K562 (cell line): Measurements from ENCODE around the gene PPIP5K2. TPM values are rescaled to one million over a fixed set of nuclear protein-coding genes. Genes with fewer than 3 reads are reported as not detected.

Experiments
- ATAC-seq: fragments of 200-7000 bp; cut with Tn5 transposase; 3 replicates; pipeline ENCODE4 v1.9.1; 2020; ENCODE audit warnings: moderate library complexity
- BruUV-seq: library from RNA; stranded (reverse); fragments of 400-500 nt; replicated peaks from 2 replicates; lab custom pipeline; 2021; lab: Mats Ljungman, UMichigan
- CTCF ChIA-PET: fragments of 300-600 bp; formaldehyde crosslinking; extraction: SDS; loops from one replicate; lab custom pipeline; 2021; ENCODE audit warnings: low intra/inter-chr PET ratio; lab: Yijun Ruan, JAX
- POLR2A ChIA-PET: fragments of 300-600, 350-650 bp; sonication (Branson Sonifier 250); formaldehyde crosslinking; extraction: SDS; loops from one replicate; lab custom pipeline; 2021; ENCODE audit warnings: antibody characterized with exemption, inconsistent platforms; lab: Yijun Ruan, JAX
- DNase-seq, 4 experiments: peaks; one replicate each; pipeline versions ENCODE4 v3.0.0 to v3.0.0-alpha.2; 2011 to 2018; ENCODE audit warnings: low spot score in 3 of 4, mixed read lengths in 3 of 4; ENCODE audit errors: extremely low read depth in 1 of 4
- FAIRE-seq: peaks from 2 replicates; lab custom pipeline; 2011; peaks lifted over from hg19 to GRCh38; lab: Jason Lieb, UNC
- H2AFZ ChIP-seq: 2 replicates; pipeline ENCODE4 v1.6.0; 2011; ENCODE audit warnings: low read depth, low read length, control low read depth, inconsistent platforms
- H3K27ac ChIP-seq: fragments of 200-600 bp; 3 replicates; pipeline ENCODE4 v1.8.0; 2011; ENCODE audit warnings: low read depth, mild to moderate bottlenecking, control low read depth, inconsistent platforms, low read length, moderate library complexity, mixed read lengths; ENCODE audit errors: extremely low read depth
- H3K27me3 ChIP-seq, 2 experiments: fragments of 300-600 bp in 1 of 2; 2 replicates in 1 of 2; 3 replicates in 1 of 2; pipeline versions ENCODE4 v1.6.0 to v1.8.0; 2011; ENCODE audit warnings: inconsistent platforms in 2 of 2, low read length in 2 of 2, mild to moderate bottlenecking in 1 of 2, mixed read lengths in 1 of 2, moderate library complexity in 1 of 2; ENCODE audit not compliant: control insufficient read depth in 2 of 2, insufficient read depth in 2 of 2
- H3K36me3 ChIP-seq: fragments of 300-600 bp; 3 replicates; pipeline ENCODE4 v1.8.0; 2011; ENCODE audit warnings: mild to moderate bottlenecking, low read length, inconsistent platforms; ENCODE audit not compliant: control insufficient read depth, insufficient read depth
- H3K4me1 ChIP-seq, 2 experiments: fragments of 200-600 bp in 1 of 2; replicated peaks in 1 of 2; 2 replicates in 1 of 2; 3 replicates in 1 of 2; pipeline versions ENCODE4 v1.5.1 to v1.8.0; 2011; ENCODE audit warnings: inconsistent platforms in 2 of 2, low read length in 2 of 2, mild to moderate bottlenecking in 1 of 2, mixed read lengths in 1 of 2, moderate library complexity in 1 of 2; ENCODE audit not compliant: control insufficient read depth in 2 of 2, insufficient read depth in 2 of 2
- H3K4me2 ChIP-seq: 2 replicates; pipeline ENCODE4 v1.6.1; 2011; ENCODE audit warnings: low read length, control low read depth, inconsistent platforms, mixed read lengths; ENCODE audit not compliant: insufficient read depth
- H3K4me3 ChIP-seq: fragments of 200-600 bp; sonication (generic), shearing (Covaris generic); 2 replicates; pipeline ENCODE4 v1.5.1; 2016; ENCODE audit warnings: control low read depth, inconsistent platforms
- H3K79me2 ChIP-seq: fragments of 200-600 bp; 3 replicates; pipeline ENCODE4 v1.8.0; 2011; ENCODE audit warnings: low read length, inconsistent platforms; ENCODE audit not compliant: control insufficient read depth, insufficient read depth
- H3K9ac ChIP-seq, 2 experiments: 2 replicates each; pipeline versions ENCODE4 v1.6.0 to v1.6.1; 2011; ENCODE audit warnings: low read depth in 2 of 2, low read length in 2 of 2, control low read depth in 1 of 2, inconsistent platforms in 1 of 2, mild to moderate bottlenecking in 1 of 2, mixed read lengths in 1 of 2; ENCODE audit not compliant: insufficient read depth in 1 of 2
- H3K9me1 ChIP-seq: one replicate; pipeline ENCODE4 v1.6.0; 2011; ENCODE audit warnings: inconsistent platforms, mild to moderate bottlenecking, low read length, moderate library complexity; ENCODE audit not compliant: control insufficient read depth, insufficient read depth
- H3K9me3 ChIP-seq: replicated peaks from 2 replicates; pipeline ENCODE4 v1.5.1; 2011; ENCODE audit warnings: low read depth, low read length, inconsistent platforms; ENCODE audit not compliant: control insufficient read depth, insufficient read depth
- H4K20me1 ChIP-seq: replicated peaks from 2 replicates; pipeline ENCODE4 v1.6.1; 2011; ENCODE audit warnings: low read length, inconsistent platforms, mixed read lengths; ENCODE audit not compliant: control insufficient read depth, insufficient read depth
- ADNP ChIP-seq: fragments of 200-800 bp; sonication (Bioruptor generic); IDR thresholded peaks from 2 replicates; pipeline ENCODE4 v1.6.1; 2016; ENCODE audit warnings: missing genetic modification characterization, missing compliant biosample characterization
- ARID3A ChIP-seq: IDR thresholded peaks from 2 replicates; pipeline ENCODE4 v1.6.1; 2012; ENCODE audit warnings: low read depth, low read length, improper control_type of control experiment, borderline replicate concordance
- BHLHE40 ChIP-seq: IDR thresholded peaks from 2 replicates; pipeline ENCODE4 v1.6.1; 2011; ENCODE audit warnings: low read length, improper control_type of control experiment
- CSDE1 ChIP-seq, 2 experiments: fragments of 450-650 bp; IDR thresholded peaks; 2 replicates each; pipeline ENCODE4 v1.6.1; 2016; ENCODE audit warnings: mild to moderate bottlenecking in 1 of 2
- HDAC2 ChIP-seq: fragments of 450-650 bp; IDR thresholded peaks from 2 replicates; pipeline ENCODE4 v1.6.1; 2016; ENCODE audit warnings: mild to moderate bottlenecking
- HES1 ChIP-seq: fragments of 450-650 bp; IDR thresholded peaks from 2 replicates; pipeline ENCODE4 v1.6.1; 2016; ENCODE audit warnings: low read depth, mild to moderate bottlenecking, moderate library complexity
- KDM1A ChIP-seq, 2 experiments: fragments of 450-650 bp; IDR thresholded peaks; 2 replicates each; pipeline ENCODE4 v1.6.1; 2016; ENCODE audit warnings: mild to moderate bottlenecking in 2 of 2
- PML ChIP-seq: IDR thresholded peaks from 2 replicates; pipeline ENCODE4 v1.6.1; 2012; ENCODE audit warnings: low read length, inconsistent platforms
- PPARD ChIP-seq: fragments of 250-450 bp; sonication (Bioruptor Pico); IDR thresholded peaks from 2 replicates; pipeline ENCODE4 v1.8.0; 2022; ENCODE audit warnings: inconsistent platforms, mild to moderate bottlenecking, moderate library complexity
- RNF219 ChIP-seq: fragments of 250-450 bp; sonication (Bioruptor Pico); IDR thresholded peaks from 2 replicates; pipeline ENCODE4 v1.5.0; 2022; ENCODE audit warnings: mild to moderate bottlenecking
- SAFB2 ChIP-seq: fragments of 200-400 bp; formaldehyde crosslinking; IDR thresholded peaks from 2 replicates; pipeline ENCODE4 v1.6.1; 2018; ENCODE audit warnings: borderline replicate concordance, low read length, low read depth, moderate library complexity; ENCODE audit not compliant: severe bottlenecking
- TARDBP ChIP-seq: fragments of 450-650 bp; IDR thresholded peaks from 2 replicates; pipeline ENCODE4 v1.6.1; 2016
- USF2 ChIP-seq: sonication (generic); formaldehyde crosslinking; IDR thresholded peaks from 2 replicates; pipeline ENCODE4 v1.5.0; 2020; ENCODE audit warnings: missing genetic modification reagents
- ZFP30 ChIP-seq: fragments of 250-450 bp; sonication (Bioruptor Pico); IDR thresholded peaks from 2 replicates; pipeline ENCODE4 v1.8.0; 2022; ENCODE audit warnings: moderate library complexity, mild to moderate bottlenecking, inconsistent platforms, borderline replicate concordance
- ZHX1 ChIP-seq: fragments of 150-350 bp; conservative IDR thresholded peaks from 2 replicates; pipeline ENCODE4 v1.6.1; 2014; ENCODE audit warnings: low read length
- WGBS: fragments of 100-300 bp; shearing (Covaris generic); methylation state at CpG from one replicate; pipeline ENCODE4 v1.1.6; 2016; ENCODE audit warnings: low coverage, mixed read lengths; ENCODE audit not compliant: insufficient coverage; ENCODE audit errors: missing lambda C conversion rate; 5-methylcytosine and 5-hydroxymethylcytosine counted together
- in situ Hi-C: fragments of 300-500 bp; cut with MboI; formaldehyde crosslinking; loops from 4 replicates; pipeline ENCODE4 v1.15.0; 2018; ENCODE audit warnings: inconsistent platforms, mixed read lengths
- intact Hi-C: fragments of 100-400 bp; cut with micrococcal nuclease; formaldehyde crosslinking; loops from 2 replicates; pipeline ENCODE4 v1.14.2; 2022
- polyA plus RNA-seq, 8 experiments: library from polyadenylated mRNA; depleted of rRNA in 4 of 8; stranded (reverse) in 5 of 8; unstranded in 3 of 8; fragments of >200 nt; fragmentation: Nextera tagmentation in 2 of 8; fragmentation: Illumina TruSeq in 1 of 8; extraction: Ambion mirVana in 2 of 8; extraction: Trizol in 1 of 8; gene quantifications; 2 replicates each; pipeline versions ENCODE4 v1.2.1 to v1.2.3, GENCODE V29; 2011 to 2014; ENCODE audit warnings: inconsistent platforms in 1 of 8, missing spikeins in 1 of 8
- total RNA-seq, 7 experiments: library from RNA; depleted of rRNA in 6 of 7; stranded (reverse); fragments of >200 nt in 6 of 7; fragmentation: Illumina TruSeq in 2 of 7; extraction: Trizol in 2 of 7; gene quantifications; 2 replicates each; pipeline versions ENCODE4 v1.2.1 to v1.2.3, GENCODE V29; 2011 to 2021; ENCODE audit warnings: low replicate concordance in 1 of 7

PPIP5K2 gene
- total and polyA plus RNA-seq, 9 of the 15 experiments (the other 6 are each of a cell fraction or from before 2014, with no cell fraction given) = 39.4 to 150 (median 99.1) TPM

GRCh38 chr5:103117471-103117991, 2.6 kb upstream of the PPIP5K2 start:
- H3K9me1 ChIP-seq = no peaks in the 10 kb centered on the region
- CTCF ChIA-PET = no interaction called here
- H3K79me2 ChIP-seq = peaks cover 85% of the 10 kb centered on the region
- DNase-seq (peak in 1 of 4 experiments; percentile 29), ATAC-seq (no peak), FAIRE-seq (no peak)
- no peaks in the 10 kb centered on the region for H3K27me3 ChIP-seq
- POLR2A ChIA-PET = no interaction called here
- no peaks in the 10 kb centered on the region for H3K9me3 ChIP-seq
- in situ Hi-C loops (no loop called here), intact Hi-C loops (no loop called here)
- H4K20me1 ChIP-seq = no peaks in the 10 kb centered on the region
- H3K36me3 ChIP-seq = no peaks in the 10 kb centered on the region
- H3K4me3 ChIP-seq = peak overlapping the region; percentile 60
- peak overlapping the region in 1 of 2 experiments; percentile 99; a peak in 3 of 4 replicates for H3K9ac ChIP-seq
- H3K4me1 ChIP-seq = peaks cover 0 to 21% of the 10 kb centered on the region in 2 experiments; a peak in 3 of 5 replicates
- peak overlapping the region; percentile 73 for H2AFZ ChIP-seq
- WGBS = 15% methylated on average over 4 of the region's 4 CpGs
- H3K27ac ChIP-seq = peak overlapping the region; percentile 99
- no TSS peak for BruUV-seq
- peak overlapping the region; percentile 78 for H3K4me2 ChIP-seq
- TF ChIP-seq RNF219 = no peak
- TF ChIP-seq ZFP30 (CRISPR knock-in tag) = no peak
- TF ChIP-seq PPARD = no peak
- TF ChIP-seq ZHX1 = no peak
- TF ChIP-seq BHLHE40 = no peak
- peak; percentile 41; the same call in 1 of the 2 replicates for TF ChIP-seq HDAC2
- TF ChIP-seq ARID3A = 0 out of 2 replicates have a peak, but pooled peaks have one; percentile 6
- TF ChIP-seq CSDE1 (IDR thresholded peaks at IDR 0.05) = no peak
- TF ChIP-seq PML = no peak
- TF ChIP-seq KDM1A (IDR thresholded peaks at IDR 0.05) = peak; percentile 47 to 63; a peak in 3 of 4 replicates
- TF ChIP-seq SAFB2 = no peak
- TF ChIP-seq TARDBP = no peak
- TF ChIP-seq HES1 = no peak
- peak; percentile 66 for TF ChIP-seq ADNP (tag)
- no peak for TF ChIP-seq USF2 (CRISPR knock-in tag)
